HCT116 (cell line): ENCODE results near the gene ZFPL1. TPM values are rescaled to one million over a fixed set of nuclear protein-coding genes. Genes with fewer than 3 reads are reported as not detected.

Experiments
- ATAC-seq: fragments of 200-7000 bp; cut with Tn5 transposase; 2 replicates; pipeline ENCODE4 v1.9.1; 2020; ENCODE audit warnings: mild to moderate bottlenecking, moderate library complexity
- BruUV-seq: library from RNA; stranded (reverse); fragments of 400-500 nt; replicated peaks from 2 replicates; lab custom pipeline; 2021; lab: Mats Ljungman, UMichigan
- CTCF ChIA-PET: fragments of 300-600 bp; sonication (Branson Sonifier 250); formaldehyde crosslinking; loops from one replicate; lab custom pipeline; 2021; ENCODE audit warnings: antibody characterized with exemption; lab: Charles Lee
- POLR2A ChIA-PET: fragments of 300-600, 350-600 bp; sonication (Branson Sonifier 250); formaldehyde crosslinking; loops from one replicate; lab custom pipeline; 2021; ENCODE audit warnings: antibody characterized with exemption; lab: Charles Lee
- RAD21 ChIA-PET, 2 experiments: fragments of 300-600 bp; sonication (Branson Sonifier 250); formaldehyde crosslinking; loops; one replicate each; lab custom pipeline; 2023; ENCODE audit warnings: low total read pairs in 2 of 2; ENCODE audit not compliant: uncharacterized antibody in 2 of 2, unreplicated experiment in 2 of 2, low non-redundant PET in 1 of 2; lab: Charles Lee
- DNase-seq: peaks from one replicate; pipeline ENCODE4 v3.0.0-alpha.2; 2010; ENCODE audit warnings: low read depth, low spot score
- H2AFZ ChIP-seq: fragments of 200-600 bp; shearing (Covaris generic), sonication (generic); 2 replicates; pipeline ENCODE4 v1.6.1; 2017; ENCODE audit warnings: low read depth, mixed run types, mixed read lengths, antibody characterized with exemption, low read length; ENCODE audit not compliant: poor library complexity, severe bottlenecking
- H3K27ac ChIP-seq: 2 replicates; pipeline ENCODE4 v1.5.1; 2012; ENCODE audit warnings: low read depth, low read length
- H3K27me3 ChIP-seq: fragments of 200-600 bp; sonication (generic); 2 replicates; pipeline ENCODE4 v1.6.1; 2016; ENCODE audit warnings: mixed run types, low read length, mixed read lengths; ENCODE audit not compliant: insufficient read depth
- H3K36me3 ChIP-seq, 2 experiments: fragments of 200-500 bp in 1 of 2; fragments of 200-600 bp in 1 of 2; sonication (Bioruptor generic) in 1 of 2; sonication (generic) in 1 of 2; 2 replicates each; pipeline versions ENCODE4 v1.5.1 to v1.6.1; 2014 to 2016; ENCODE audit warnings: low read length in 2 of 2, inconsistent platforms in 1 of 2, mixed read lengths in 1 of 2, mixed run types in 1 of 2; ENCODE audit not compliant: insufficient read depth in 2 of 2, control insufficient read depth in 1 of 2
- H3K4me1 ChIP-seq, 2 experiments: fragments of 200-600 bp in 1 of 2; sonication (generic) in 1 of 2; 2 replicates each; pipeline versions ENCODE4 v1.5.1 to v1.6.1; 2012 to 2017; ENCODE audit warnings: low read length in 2 of 2, inconsistent platforms in 1 of 2, mild to moderate bottlenecking in 1 of 2, mixed read lengths in 1 of 2, mixed run types in 1 of 2, moderate library complexity in 1 of 2; ENCODE audit not compliant: insufficient read depth in 2 of 2, control insufficient read depth in 1 of 2
- H3K4me2 ChIP-seq: fragments of 200-600 bp; sonication (generic); 2 replicates; pipeline ENCODE4 v1.6.1; 2017; ENCODE audit warnings: mixed run types, low read length, mixed read lengths
- H3K4me3 ChIP-seq, 2 experiments: fragments of 200-600 bp in 1 of 2; sonication (generic) in 1 of 2; replicated peaks in 1 of 2; 2 replicates each; pipeline ENCODE4 v1.5.1; 2011 to 2016; ENCODE audit warnings: low read length in 2 of 2, control low read depth in 1 of 2, low read depth in 1 of 2, mild to moderate bottlenecking in 1 of 2, mixed read lengths in 1 of 2, mixed run types in 1 of 2
- H3K79me2 ChIP-seq: fragments of 200-600 bp; sonication (generic); 2 replicates; pipeline ENCODE4 v1.6.1; 2017; ENCODE audit warnings: mild to moderate bottlenecking, mixed run types, low read length, moderate library complexity, mixed read lengths; ENCODE audit not compliant: insufficient read depth
- H3K9ac ChIP-seq: fragments of 200-600 bp; sonication (generic); 2 replicates; pipeline ENCODE4 v1.6.1; 2016; ENCODE audit warnings: low read length, mixed read lengths
- H3K9me2 ChIP-seq: fragments of 200-600 bp; sonication (generic), shearing (Covaris generic); 2 replicates; pipeline ENCODE4 v1.6.1; 2017; ENCODE audit warnings: mixed run types, mild to moderate bottlenecking, moderate library complexity; ENCODE audit not compliant: insufficient read depth
- H3K9me3 ChIP-seq, 2 experiments: fragments of 200-500 bp in 1 of 2; fragments of 200-600 bp in 1 of 2; sonication (Bioruptor generic) in 1 of 2; sonication (generic) in 1 of 2; 2 replicates each; pipeline ENCODE4 v1.6.1; 2014 to 2017; ENCODE audit warnings: low read length in 2 of 2, mixed read lengths in 2 of 2, inconsistent platforms in 1 of 2, low read depth in 1 of 2, mild to moderate bottlenecking in 1 of 2, mixed run types in 1 of 2, moderate library complexity in 1 of 2; ENCODE audit not compliant: control insufficient read depth in 1 of 2, insufficient read depth in 1 of 2
- H4K20me1 ChIP-seq: fragments of 200-600 bp; sonication (generic), shearing (Covaris generic); 2 replicates; pipeline ENCODE4 v1.6.1; 2017; ENCODE audit warnings: mixed run types, mild to moderate bottlenecking, moderate library complexity; ENCODE audit not compliant: insufficient read depth
- CBX3 ChIP-seq: IDR thresholded peaks from 2 replicates; pipeline ENCODE4 v1.6.1; 2012; ENCODE audit warnings: low read depth
- EZH2phosphoT487 ChIP-seq: fragments of 200-600 bp; IDR thresholded peaks from 2 replicates; pipeline ENCODE4 v1.6.1; 2018; ENCODE audit warnings: antibody characterized with exemption, borderline replicate concordance
- POLR2A ChIP-seq: IDR thresholded peaks from 2 replicates; pipeline ENCODE4 v1.7.0; 2011; ENCODE audit warnings: borderline replicate concordance; ENCODE audit not compliant: insufficient read depth, insufficient read length; ENCODE audit errors: extremely low read depth
- SIN3A ChIP-seq: IDR thresholded peaks from 2 replicates; pipeline ENCODE4 v1.6.1; 2012; ENCODE audit warnings: low read depth
- YY1 ChIP-seq: IDR thresholded peaks from 2 replicates; pipeline ENCODE4 v1.6.1; 2011; ENCODE audit warnings: low read length, low read depth, moderate library complexity, mild to moderate bottlenecking; ENCODE audit not compliant: insufficient replicate concordance; ENCODE audit errors: extremely low read depth
- ZBTB33 ChIP-seq: IDR thresholded peaks from 2 replicates; pipeline ENCODE4 v1.6.1; 2011; ENCODE audit warnings: mild to moderate bottlenecking, low read length, moderate library complexity; ENCODE audit not compliant: insufficient replicate concordance; ENCODE audit errors: extremely low read depth
- intact Hi-C: fragments of 100-400 bp; cut with micrococcal nuclease; formaldehyde crosslinking; loops from 2 replicates; pipeline ENCODE4 v1.10.0; 2022
- total RNA-seq: library from RNA; stranded (reverse); gene quantifications from one replicate; pipeline ENCODE4 v1.2.1, GENCODE V29; 2021; ENCODE audit not compliant: unreplicated experiment

ZFPL1 gene
- total RNA-seq, 1 experiment from 2014 or later = 35.3 TPM

GRCh38 chr11:65113361-65113756 is 29.3 kb downstream of the ZFPL1 start:
- BruUV-seq = no TSS peak
- ATAC-seq (no peak), DNase-seq (no peak)
- H3K9ac ChIP-seq = peak overlapping the region; percentile 68
- no peaks in the 10 kb centered on the region for H4K20me1 ChIP-seq
- H3K4me2 ChIP-seq = peak overlapping the region; percentile 92
- no peaks in the 10 kb centered on the region for H3K9me3 ChIP-seq
- peaks cover 22 to 52% of the 10 kb centered on the region in 2 experiments for H3K4me1 ChIP-seq
- ChIA-PET POLR2A (interaction anchor here (1.3 to 1.7 kb wide), 2 partner anchors 9 to 194 kb away, joined by 3 to 15 read pairs; partner anchors contain the start of genes FAU and MRPL49), RAD21 (no interaction called here)
- intact Hi-C loops = loop anchor here (5.0 to 10.0 kb wide), 2 partner anchors 69 to 199 kb away; partner anchors contain the start of genes ATG2A and CAPN1
- peaks cover 21% of the 10 kb centered on the region for H3K79me2 ChIP-seq
- no peak overlapping the region for H2AFZ ChIP-seq
- no peaks in the 10 kb centered on the region for H3K9me2 ChIP-seq
- H3K27me3 ChIP-seq = no peaks in the 10 kb centered on the region
- H3K36me3 ChIP-seq = peaks cover 0 to 13% of the 10 kb centered on the region in 2 experiments; a peak in 2 of 4 replicates
- TF ChIP-seq YY1 (no peak), CBX3 (no peak), POLR2A (no peak), ZBTB33 (no peak), SIN3A (no peak), EZH2phosphoT487 (no peak)
- TF ChIP-seq, all 23 proteins: peak for 0
- peak overlapping the region; percentile 82 for H3K27ac ChIP-seq
- peak overlapping the region; percentile 66 to 76 for H3K4me3 ChIP-seq
- CTCF ChIA-PET = interaction anchor here (1.0 to 3.2 kb wide), 9 partner anchors 9 to 269 kb away, joined by 3 to 20 read pairs (median 4); partner anchors contain the start of genes ARL2, CAPN1, CDC42BPG and FAU
